ENCODE measurements around the gene CIRBP.

GRCh38 chr19:1249298-1249989 lies 19.7 kb upstream of the CIRBP start:
- no peak for TF ChIP-seq ZBTB49 (CRISPR knock-in tag; IDR thresholded peaks at IDR 0.05; ENCODE audit: borderline replicate concordance)
- no peak for TF ChIP-seq JUND (CRISPR knock-in tag; IDR thresholded peaks at IDR 0.05)
- peak; percentile 76 for TF ChIP-seq SOX13 (IDR thresholded peaks at IDR 0.05)
- peak; percentile 51 to 92; a peak in 2 of 4 replicates for TF ChIP-seq SOX13 (CRISPR knock-in tag; conservative IDR thresholded peaks at IDR 0.05 in 1 of 2, IDR thresholded peaks at IDR 0.05 in 1 of 2)
- TF ChIP-seq ZNF605 (CRISPR knock-in tag; IDR thresholded peaks at IDR 0.05) = no peak
- TF ChIP-seq POLR2A (IDR thresholded peaks at IDR 0.05; ENCODE audit: insufficient read depth in 1 of 2, low read depth in 2 of 2, low read length in 2 of 2) = peak in 1 of 2 experiments; percentile 90; a peak in 2 of 4 replicates
- TF ChIP-seq MAX (IDR thresholded peaks at IDR 0.05) = peak; percentile 88
- TF ChIP-seq ZNF451 (CRISPR knock-in tag; IDR thresholded peaks at IDR 0.05) = no peak
- no peak for TF ChIP-seq CTCF (CRISPR knock-in tag; IDR thresholded peaks at IDR 0.05)
- no peak for TF ChIP-seq ARHGAP35 (CRISPR knock-in tag; IDR thresholded peaks at IDR 0.05; ENCODE audit: borderline replicate concordance)

Data from HepG2 (cell line).